Liver (tissue), 9 donors: ENCODE data around the gene INPP4B. TPM values are rescaled to one million over a fixed set of nuclear protein-coding genes. Genes with fewer than 3 reads are reported as not detected.

ENCODE experiments used
- DNase-seq: peaks from one replicate; pipeline ENCODE4 v3.0.0-alpha.2; 2017; ENCODE audit warnings: low spot score
- H3K27ac ChIP-seq, 2 donors: one replicate each; pipeline ENCODE4 v1.7.0; 2013; ENCODE audit warnings: inconsistent platforms in 2 of 2, low read length in 2 of 2, control low read depth in 1 of 2, low read depth in 1 of 2, mild to moderate bottlenecking in 1 of 2
- H3K27me3 ChIP-seq, 4 donors: one replicate each; pipeline versions ENCODE4 v1.6.1 to v1.7.0; 2013; ENCODE audit warnings: low read length in 3 of 4, inconsistent platforms in 1 of 4, mild to moderate bottlenecking in 1 of 4, moderate library complexity in 1 of 4; ENCODE audit not compliant: control insufficient read depth in 4 of 4, insufficient read depth in 4 of 4
- H3K36me3 ChIP-seq, 4 donors: one replicate each; pipeline versions ENCODE4 v1.6.1 to v1.7.0; 2013; ENCODE audit warnings: low read length in 3 of 4, mild to moderate bottlenecking in 3 of 4, low read depth in 1 of 4, moderate library complexity in 1 of 4; ENCODE audit not compliant: control insufficient read depth in 4 of 4, insufficient read depth in 3 of 4
- H3K4me1 ChIP-seq, 4 donors: one replicate each; pipeline versions ENCODE4 v1.6.1 to v1.7.0; 2013; ENCODE audit warnings: low read length in 3 of 4, mild to moderate bottlenecking in 3 of 4, moderate library complexity in 1 of 4; ENCODE audit not compliant: control insufficient read depth in 4 of 4, insufficient read depth in 4 of 4
- H3K4me3 ChIP-seq, 3 donors: one replicate each; pipeline versions ENCODE4 v1.6.1 to v1.7.0; 2013; ENCODE audit warnings: low read length in 3 of 3, control low read depth in 1 of 3, low read depth in 1 of 3, mild to moderate bottlenecking in 1 of 3
- H3K9ac ChIP-seq, 2 donors: one replicate each; pipeline ENCODE4 v1.7.0; 2013; ENCODE audit warnings: low read length in 2 of 2, mild to moderate bottlenecking in 2 of 2, moderate library complexity in 2 of 2, control low read depth in 1 of 2, low read depth in 1 of 2
- H3K9me3 ChIP-seq, 4 donors: one replicate each; pipeline versions ENCODE4 v1.6.1 to v1.7.0; 2013; ENCODE audit warnings: low read length in 3 of 4; ENCODE audit not compliant: control insufficient read depth in 4 of 4
- EGR1 ChIP-seq, 2 donors: IDR thresholded peaks; 2 replicates each; pipeline ENCODE4 v1.6.1; 2016 to 2018; ENCODE audit warnings: antibody characterized with exemption in 2 of 2, low read depth in 2 of 2
- FOXA1 ChIP-seq: IDR thresholded peaks from 2 replicates; pipeline ENCODE4 v1.6.1; 2016; ENCODE audit warnings: antibody characterized with exemption
- FOXA2 ChIP-seq: IDR thresholded peaks from 2 replicates; pipeline ENCODE4 v1.6.1; 2016; ENCODE audit warnings: antibody characterized with exemption
- HNF4A ChIP-seq, 2 donors: conservative IDR thresholded peaks; 2 replicates each; pipeline ENCODE4 v1.6.1; 2016; ENCODE audit warnings: antibody characterized with exemption in 2 of 2, mild to moderate bottlenecking in 2 of 2
- HNF4G ChIP-seq: IDR thresholded peaks from 2 replicates; pipeline ENCODE4 v1.6.1; 2016; ENCODE audit warnings: antibody characterized with exemption
- JUND ChIP-seq, 2 donors: IDR thresholded peaks; 2 replicates each; pipeline ENCODE4 v1.6.1; 2016; ENCODE audit warnings: antibody characterized with exemption in 2 of 2
- NR2F2 ChIP-seq: IDR thresholded peaks from 2 replicates; pipeline ENCODE4 v1.6.1; 2016; ENCODE audit warnings: antibody characterized with exemption
- RAD21 ChIP-seq, 2 donors: IDR thresholded peaks; 2 replicates each; pipeline ENCODE4 v1.6.1; 2016; ENCODE audit warnings: antibody characterized with exemption in 2 of 2, mild to moderate bottlenecking in 2 of 2
- RXRA ChIP-seq, 2 donors: IDR thresholded peaks; 2 replicates each; pipeline ENCODE4 v1.6.1; 2017 to 2018; ENCODE audit warnings: antibody characterized with exemption in 2 of 2, mild to moderate bottlenecking in 1 of 2
- SP1 ChIP-seq: IDR thresholded peaks from 2 replicates; pipeline ENCODE4 v1.6.1; 2018; ENCODE audit warnings: antibody characterized with exemption, mild to moderate bottlenecking
- TAF1 ChIP-seq: conservative IDR thresholded peaks from 2 replicates; pipeline ENCODE4 v1.6.1; 2016; ENCODE audit warnings: antibody characterized with exemption, mild to moderate bottlenecking
- YY1 ChIP-seq: IDR thresholded peaks from 2 replicates; pipeline ENCODE4 v1.6.1; 2016; ENCODE audit warnings: antibody characterized with exemption, mild to moderate bottlenecking
- WGBS: extraction: QIAGEN DNeasy Blood & Tissue Kit; methylation state at CpG from one replicate; pipeline ENCODE4 v1.1.7; 2013; 5-methylcytosine and 5-hydroxymethylcytosine counted together
- polyA plus RNA-seq, 2 donors: library from polyadenylated mRNA; stranded (reverse) in 1 of 2; unstranded in 1 of 2; fragments of 200-250 nt in 1 of 2; fragments of >200 nt in 1 of 2; fragmentation: Nextera tagmentation in 1 of 2; extraction: Ambion mirVana in 1 of 2; gene quantifications; one replicate each; pipeline versions ENCODE4 v1.2.1 to v1.2.3, GENCODE V29; 2013 to 2015
- total RNA-seq, 2 donors: library from RNA; depleted of rRNA; stranded (reverse); fragments of >200 nt; gene quantifications; one replicate each; pipeline ENCODE4 v1.2.3, GENCODE V29; 2014
- TF ChIP-seq, protein P1 (sequence below): IDR thresholded peaks from 2 replicates; pipeline ENCODE4 v1.6.1; 2016; ENCODE audit warnings: antibody characterized with exemption
- TF ChIP-seq, protein P2 (sequence below): IDR thresholded peaks from 2 replicates; pipeline ENCODE4 v1.6.1; 2016; ENCODE audit warnings: antibody characterized with exemption, mild to moderate bottlenecking
- TF ChIP-seq, protein P3 (sequence below): IDR thresholded peaks from 2 replicates; pipeline ENCODE4 v1.6.1; 2016; ENCODE audit warnings: antibody characterized with exemption
- TF ChIP-seq, protein P4 (sequence below): fragments of 150-350 bp; IDR thresholded peaks from 2 replicates; pipeline ENCODE4 v1.5.1; 2017; ENCODE audit warnings: improper control_type of control experiment, low read depth, low read length; ENCODE audit not compliant: missing input control
- TF ChIP-seq, protein P5 (sequence below): IDR thresholded peaks from 2 replicates; pipeline ENCODE4 v1.6.1; 2016; ENCODE audit warnings: antibody characterized with exemption
- donor health status: healthy.
- donor health status: healthy.
- donor health status: healthy.
- donor health status: healthy.
- donor health status: healthy.

INPP4B gene
- total and polyA plus RNA-seq, 4 donors: 0.43 to 2.8 (median 1.6) TPM

DNA sequence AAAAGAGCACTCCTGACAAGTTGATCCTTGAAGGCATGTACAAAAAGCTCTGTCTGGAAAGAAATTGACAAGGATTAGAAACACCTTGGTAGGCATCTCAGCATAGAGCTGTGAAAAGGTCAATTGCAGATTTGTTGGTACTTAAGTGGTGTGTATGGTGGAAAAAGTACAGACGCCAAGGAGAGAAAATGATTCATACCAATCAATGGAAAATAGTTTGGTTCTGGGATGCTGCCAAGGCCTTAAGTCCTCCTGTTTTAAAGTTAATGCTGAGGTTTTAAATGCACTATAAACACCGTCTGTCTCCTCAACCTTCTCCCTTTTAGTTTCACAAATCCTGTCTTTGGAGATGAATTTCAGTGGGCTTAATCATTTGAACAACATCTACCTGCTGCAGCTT lies 685.6 kb downstream of the INPP4B start:
- Histone ChIP-seq H3K27me3 (peaks cover 0 to 2% (median 0%) of the 10 kb centered on the region in 4 donors), H3K36me3 (no peaks in the 10 kb centered on the region), H3K4me1 (no peaks in the 10 kb centered on the region), H3K27ac (no peak overlapping the region), H3K4me3 (no peak overlapping the region), H3K9ac (no peak overlapping the region), H3K9me3 (no peaks in the 10 kb centered on the region)
- no peak for DNase-seq
- 82% methylated on average over 2 of the region's 2 CpGs for WGBS
- TF ChIP-seq FOXA1 (no peak), EGR1 (IDR thresholded peaks at IDR 0.05; ENCODE audit: low read depth in 2 of 2) (no peak), NR2F2 (no peak), FOXA2 (no peak), RAD21 (IDR thresholded peaks at IDR 0.05) (no peak), HNF4A (conservative IDR thresholded peaks at IDR 0.05) (no peak), TAF1 (no peak)
- TF ChIP-seq, protein P1, sequence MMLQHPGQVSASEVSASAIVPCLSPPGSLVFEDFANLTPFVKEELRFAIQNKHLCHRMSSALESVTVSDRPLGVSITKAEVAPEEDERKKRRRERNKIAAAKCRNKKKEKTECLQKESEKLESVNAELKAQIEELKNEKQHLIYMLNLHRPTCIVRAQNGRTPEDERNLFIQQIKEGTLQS: no peak
- TF ChIP-seq, protein P2, sequence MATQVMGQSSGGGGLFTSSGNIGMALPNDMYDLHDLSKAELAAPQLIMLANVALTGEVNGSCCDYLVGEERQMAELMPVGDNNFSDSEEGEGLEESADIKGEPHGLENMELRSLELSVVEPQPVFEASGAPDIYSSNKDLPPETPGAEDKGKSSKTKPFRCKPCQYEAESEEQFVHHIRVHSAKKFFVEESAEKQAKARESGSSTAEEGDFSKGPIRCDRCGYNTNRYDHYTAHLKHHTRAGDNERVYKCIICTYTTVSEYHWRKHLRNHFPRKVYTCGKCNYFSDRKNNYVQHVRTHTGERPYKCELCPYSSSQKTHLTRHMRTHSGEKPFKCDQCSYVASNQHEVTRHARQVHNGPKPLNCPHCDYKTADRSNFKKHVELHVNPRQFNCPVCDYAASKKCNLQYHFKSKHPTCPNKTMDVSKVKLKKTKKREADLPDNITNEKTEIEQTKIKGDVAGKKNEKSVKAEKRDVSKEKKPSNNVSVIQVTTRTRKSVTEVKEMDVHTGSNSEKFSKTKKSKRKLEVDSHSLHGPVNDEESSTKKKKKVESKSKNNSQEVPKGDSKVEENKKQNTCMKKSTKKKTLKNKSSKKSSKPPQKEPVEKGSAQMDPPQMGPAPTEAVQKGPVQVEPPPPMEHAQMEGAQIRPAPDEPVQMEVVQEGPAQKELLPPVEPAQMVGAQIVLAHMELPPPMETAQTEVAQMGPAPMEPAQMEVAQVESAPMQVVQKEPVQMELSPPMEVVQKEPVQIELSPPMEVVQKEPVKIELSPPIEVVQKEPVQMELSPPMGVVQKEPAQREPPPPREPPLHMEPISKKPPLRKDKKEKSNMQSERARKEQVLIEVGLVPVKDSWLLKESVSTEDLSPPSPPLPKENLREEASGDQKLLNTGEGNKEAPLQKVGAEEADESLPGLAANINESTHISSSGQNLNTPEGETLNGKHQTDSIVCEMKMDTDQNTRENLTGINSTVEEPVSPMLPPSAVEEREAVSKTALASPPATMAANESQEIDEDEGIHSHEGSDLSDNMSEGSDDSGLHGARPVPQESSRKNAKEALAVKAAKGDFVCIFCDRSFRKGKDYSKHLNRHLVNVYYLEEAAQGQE: no peak
- TF ChIP-seq, protein P3, sequence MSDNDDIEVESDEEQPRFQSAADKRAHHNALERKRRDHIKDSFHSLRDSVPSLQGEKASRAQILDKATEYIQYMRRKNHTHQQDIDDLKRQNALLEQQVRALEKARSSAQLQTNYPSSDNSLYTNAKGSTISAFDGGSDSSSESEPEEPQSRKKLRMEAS: no peak

DNA sequence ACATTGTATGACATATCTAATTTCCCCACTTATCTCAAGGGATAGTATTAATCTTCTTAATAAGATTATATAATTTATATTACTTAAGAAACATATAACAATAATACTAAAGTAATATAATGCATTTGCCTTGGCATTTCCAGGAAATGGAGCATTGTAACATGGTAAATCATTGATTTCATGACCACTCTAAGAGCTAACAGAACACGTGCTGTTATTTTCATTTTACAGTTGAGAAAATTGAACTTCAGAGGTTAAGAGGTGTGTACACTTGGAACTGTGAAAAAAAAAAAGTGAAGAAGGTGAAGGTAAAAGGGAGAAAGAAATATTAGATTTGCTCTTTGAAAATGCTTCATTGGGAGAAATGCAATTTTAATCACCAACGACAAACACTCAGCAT lies 687.1 kb downstream of the INPP4B start:
- H3K27ac ChIP-seq: no peak overlapping the region

More for the DNA sequence above, 687.1 kb downstream of the INPP4B start:
- TF ChIP-seq TAF1 (no peak), JUND (IDR thresholded peaks at IDR 0.05) (no peak), RXRA (IDR thresholded peaks at IDR 0.05) (no peak), YY1 (no peak), HNF4G (no peak), HNF4A (conservative IDR thresholded peaks at IDR 0.05) (no peak), SP1 (no peak), EGR1 (IDR thresholded peaks at IDR 0.05; ENCODE audit: low read depth in 2 of 2) (no peak), RAD21 (IDR thresholded peaks at IDR 0.05) (no peak), FOXA1 (no peak)
- TF ChIP-seq, protein P4, sequence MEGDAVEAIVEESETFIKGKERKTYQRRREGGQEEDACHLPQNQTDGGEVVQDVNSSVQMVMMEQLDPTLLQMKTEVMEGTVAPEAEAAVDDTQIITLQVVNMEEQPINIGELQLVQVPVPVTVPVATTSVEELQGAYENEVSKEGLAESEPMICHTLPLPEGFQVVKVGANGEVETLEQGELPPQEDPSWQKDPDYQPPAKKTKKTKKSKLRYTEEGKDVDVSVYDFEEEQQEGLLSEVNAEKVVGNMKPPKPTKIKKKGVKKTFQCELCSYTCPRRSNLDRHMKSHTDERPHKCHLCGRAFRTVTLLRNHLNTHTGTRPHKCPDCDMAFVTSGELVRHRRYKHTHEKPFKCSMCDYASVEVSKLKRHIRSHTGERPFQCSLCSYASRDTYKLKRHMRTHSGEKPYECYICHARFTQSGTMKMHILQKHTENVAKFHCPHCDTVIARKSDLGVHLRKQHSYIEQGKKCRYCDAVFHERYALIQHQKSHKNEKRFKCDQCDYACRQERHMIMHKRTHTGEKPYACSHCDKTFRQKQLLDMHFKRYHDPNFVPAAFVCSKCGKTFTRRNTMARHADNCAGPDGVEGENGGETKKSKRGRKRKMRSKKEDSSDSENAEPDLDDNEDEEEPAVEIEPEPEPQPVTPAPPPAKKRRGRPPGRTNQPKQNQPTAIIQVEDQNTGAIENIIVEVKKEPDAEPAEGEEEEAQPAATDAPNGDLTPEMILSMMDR: no peak
- TF ChIP-seq, protein P2: no peak
- TF ChIP-seq, protein P5, sequence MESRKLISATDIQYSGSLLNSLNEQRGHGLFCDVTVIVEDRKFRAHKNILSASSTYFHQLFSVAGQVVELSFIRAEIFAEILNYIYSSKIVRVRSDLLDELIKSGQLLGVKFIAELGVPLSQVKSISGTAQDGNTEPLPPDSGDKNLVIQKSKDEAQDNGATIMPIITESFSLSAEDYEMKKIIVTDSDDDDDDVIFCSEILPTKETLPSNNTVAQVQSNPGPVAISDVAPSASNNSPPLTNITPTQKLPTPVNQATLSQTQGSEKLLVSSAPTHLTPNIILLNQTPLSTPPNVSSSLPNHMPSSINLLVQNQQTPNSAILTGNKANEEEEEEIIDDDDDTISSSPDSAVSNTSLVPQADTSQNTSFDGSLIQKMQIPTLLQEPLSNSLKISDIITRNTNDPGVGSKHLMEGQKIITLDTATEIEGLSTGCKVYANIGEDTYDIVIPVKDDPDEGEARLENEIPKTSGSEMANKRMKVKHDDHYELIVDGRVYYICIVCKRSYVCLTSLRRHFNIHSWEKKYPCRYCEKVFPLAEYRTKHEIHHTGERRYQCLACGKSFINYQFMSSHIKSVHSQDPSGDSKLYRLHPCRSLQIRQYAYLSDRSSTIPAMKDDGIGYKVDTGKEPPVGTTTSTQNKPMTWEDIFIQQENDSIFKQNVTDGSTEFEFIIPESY: no peak
- TF ChIP-seq, protein P3: no peak
- TF ChIP-seq, protein P1: no peak
- Histone ChIP-seq H3K36me3 (no peaks in the 10 kb centered on the region), H3K9ac (no peak overlapping the region), H3K4me3 (no peak overlapping the region), H3K9me3 (no peaks in the 10 kb centered on the region), H3K4me1 (no peaks in the 10 kb centered on the region), H3K27me3 (peaks cover 0 to 2% (median 0%) of the 10 kb centered on the region in 4 donors)
- 81% methylated on average over 2 of the region's 2 CpGs for WGBS
- no peak for DNase-seq
